ENCODE results near the gene PTPRN2. TPM values are rescaled to one million over a fixed set of nuclear protein-coding genes. Genes with fewer than 3 reads are reported as not detected.
"Not testable (repeated sequence)": the region's sequence is repeated elsewhere in the genome, so short reads cannot be mapped to it uniquely, and the experiment has no call there.

Gene PTPRN2
- total RNA-seq, 1 donor from 2014 or later: 1.2 TPM

- DNase-seq (ENCODE audit: low read depth): no peak
Measured at GRCh38 chr7:157574914-157575586, 1012.6 kb downstream of the PTPRN2 start.

- DNase-seq (ENCODE audit: low read depth): no peak
Measured at GRCh38 chr7:157574120-157574825, 1013.4 kb downstream of the PTPRN2 start.

GRCh38 chr7:157573244-157573643 is 1014.4 kb downstream of the PTPRN2 start:
- DNase-seq (ENCODE audit: low read depth): no peak

- no peak for DNase-seq (ENCODE audit: low read depth)
Measured at GRCh38 chr7:157572622-157573021, 1015.0 kb downstream of the PTPRN2 start.

- DNase-seq (ENCODE audit: low read depth): no peak
Measured at GRCh38 chr7:157570531-157571200, 1017.0 kb downstream of the PTPRN2 start.

- no peak for DNase-seq (ENCODE audit: low read depth)
Measured at GRCh38 chr7:157569967-157570366, 1017.7 kb downstream of the PTPRN2 start.

- peak; percentile 4 for DNase-seq (ENCODE audit: low read depth)
Measured at GRCh38 chr7:157568770-157569584, 1018.6 kb downstream of the PTPRN2 start.

- DNase-seq (ENCODE audit: low read depth): no peak
Measured at GRCh38 chr7:157568106-157568769, 1019.4 kb downstream of the PTPRN2 start.

GRCh38 chr7:157567666-157568065 is 1020.0 kb downstream of the PTPRN2 start:
- no peak for DNase-seq (ENCODE audit: low read depth)

GRCh38 chr7:157566631-157567006 is 1021.0 kb downstream of the PTPRN2 start:
- DNase-seq (ENCODE audit: low read depth): no peak

- DNase-seq (ENCODE audit: low read depth): no peak
Measured at GRCh38 chr7:157565981-157566630, 1021.5 kb downstream of the PTPRN2 start.

- no peak for DNase-seq (ENCODE audit: low read depth)
Measured at GRCh38 chr7:157565201-157565626, 1022.4 kb downstream of the PTPRN2 start.

- DNase-seq (ENCODE audit: low read depth): no peak
Measured at GRCh38 chr7:157564517-157565177, 1023.0 kb downstream of the PTPRN2 start.

- not testable (repeated sequence) for DNase-seq (ENCODE audit: low read depth)
Measured at GRCh38 chr7:157563467-157564135, 1024.0 kb downstream of the PTPRN2 start.

GRCh38 chr7:157562522-157563398 is 1024.9 kb downstream of the PTPRN2 start:
- DNase-seq (ENCODE audit: low read depth): not testable (repeated sequence)

GRCh38 chr7:157561816-157562410 is 1025.7 kb downstream of the PTPRN2 start:
- DNase-seq (ENCODE audit: low read depth): no peak

- DNase-seq (ENCODE audit: low read depth): no peak
Measured at GRCh38 chr7:157561523-157561785, 1026.2 kb downstream of the PTPRN2 start.

GRCh38 chr7:157560710-157561522 is 1026.7 kb downstream of the PTPRN2 start:
- no peak for DNase-seq (ENCODE audit: low read depth)
